Central memory CD8-positive, alpha-beta T cell (primary cell): ENCODE results near the gene LZTFL1.

Experiments used
- ATAC-seq: fragments of 150-1000 bp; cut with Tn5 transposase; replicated peaks from 2 replicates; pipeline ENCODE4 v1.10.0; 2022; ENCODE audit warnings: mild to moderate bottlenecking, moderate FRiP score, moderate number of reproducible peaks; ENCODE audit not compliant: poor library complexity, severe bottlenecking; ENCODE audit errors: extremely low read depth
- DNase-seq, 2 donors: peaks; one replicate each; pipeline ENCODE4 v3.0.0; 2021; ENCODE audit warnings: low spot score in 2 of 2
- H3K27ac Mint-ChIP-seq: one replicate; pipeline ENCODE4 v1.8.0; 2022; ENCODE audit warnings: low read depth, mild to moderate bottlenecking, moderate library complexity, mixed read lengths
- H3K27me3 Mint-ChIP-seq: one replicate; pipeline ENCODE4 v1.8.0; 2022; ENCODE audit warnings: mixed read lengths
- H3K36me3 Mint-ChIP-seq: one replicate; pipeline ENCODE4 v1.8.0; 2022; ENCODE audit warnings: mild to moderate bottlenecking, moderate library complexity, mixed read lengths; ENCODE audit not compliant: insufficient read depth
- H3K4me1 Mint-ChIP-seq: one replicate; pipeline ENCODE4 v1.8.0; 2022; ENCODE audit warnings: mixed read lengths
- H3K4me3 Mint-ChIP-seq: one replicate; pipeline ENCODE4 v1.8.0; 2022; ENCODE audit warnings: mild to moderate bottlenecking, moderate library complexity, mixed read lengths
- H3K9me3 Mint-ChIP-seq: one replicate; pipeline ENCODE4 v1.8.0; 2022; ENCODE audit warnings: mixed read lengths

Gene LZTFL1

GRCh38 chr3:45841757-45842491, at the start of gene LZTFL1:
Gene LZTFL1, minus strand, starts transcription at chr3:45842119. Its CDS starts 128 bp downstream, at chr3:45841991.
- DNase-seq (peak; percentile 71 to 85), ATAC-seq (peak; percentile 93)
- Mint-ChIP-seq H3K27me3 (no peaks in the 10 kb centered on the region), H3K9me3 (no peaks in the 10 kb centered on the region), H3K36me3 (peaks cover 8% of the 10 kb centered on the region), H3K4me3 (peak within 1 kb of the TSS; percentile 90), H3K27ac (peak within 1 kb of the TSS; percentile 94), H3K4me1 (peaks cover 19% of the 10 kb centered on the region)

- Mint-ChIP-seq H3K9me3 (no peaks in the 10 kb centered on the region), H3K27me3 (no peaks in the 10 kb centered on the region), H3K27ac (no peak overlapping the region), H3K36me3 (peaks cover 6% of the 10 kb centered on the region), H3K4me1 (no peaks in the 10 kb centered on the region), H3K4me3 (no peak overlapping the region)
- DNase-seq (no peak), ATAC-seq (no peak)
These were observed 48.5 kb upstream of the LZTFL1 start for GRCh38 chr3:45890405-45890804.

GRCh38 chr3:45889337-45889736, 47.4 kb upstream of the LZTFL1 start:
- Mint-ChIP-seq H3K36me3 (peaks cover 7% of the 10 kb centered on the region), H3K4me3 (no peak overlapping the region), H3K4me1 (no peaks in the 10 kb centered on the region), H3K27me3 (peaks cover 8% of the 10 kb centered on the region), H3K9me3 (no peaks in the 10 kb centered on the region), H3K27ac (no peak overlapping the region)
- DNase-seq = no peak
- ATAC-seq = no peak

- no peak for ATAC-seq
- H3K27me3 Mint-ChIP-seq = peaks cover 18% of the 10 kb centered on the region
These were observed 46.0 kb upstream of the LZTFL1 start for GRCh38 chr3:45887759-45888511.

GRCh38 chr3:45887285-45887684, 45.4 kb upstream of the LZTFL1 start:
- DNase-seq = no peak
- ATAC-seq = no peak
- peaks cover 7% of the 10 kb centered on the region for H3K36me3 Mint-ChIP-seq
- peaks cover 18% of the 10 kb centered on the region for H3K27me3 Mint-ChIP-seq
- H3K4me1 Mint-ChIP-seq = no peaks in the 10 kb centered on the region
- no peak overlapping the region for H3K27ac Mint-ChIP-seq
- H3K4me3 Mint-ChIP-seq = no peak overlapping the region
- H3K9me3 Mint-ChIP-seq = no peaks in the 10 kb centered on the region

More at GRCh38 chr3:45887759-45888511, 46.0 kb upstream of the LZTFL1 start:
- H3K36me3 Mint-ChIP-seq = peaks cover 7% of the 10 kb centered on the region
- H3K9me3 Mint-ChIP-seq = no peaks in the 10 kb centered on the region
- no peaks in the 10 kb centered on the region for H3K4me1 Mint-ChIP-seq
- no peak overlapping the region for H3K27ac Mint-ChIP-seq
- no peak for DNase-seq
- H3K4me3 Mint-ChIP-seq = no peak overlapping the region

- peaks cover 18% of the 10 kb centered on the region for H3K27me3 Mint-ChIP-seq
- H3K36me3 Mint-ChIP-seq = peaks cover 10% of the 10 kb centered on the region
- H3K4me1 Mint-ChIP-seq = peaks cover 5% of the 10 kb centered on the region
- DNase-seq = no peak
- no peak for ATAC-seq
- no peak within 1 kb of the TSS for H3K27ac Mint-ChIP-seq
- H3K9me3 Mint-ChIP-seq = no peaks in the 10 kb centered on the region
- H3K4me3 Mint-ChIP-seq = no peak within 1 kb of the TSS
These were observed 44.2 kb upstream of the LZTFL1 start, which contains the start of gene CCR9 for GRCh38 chr3:45885979-45886705. Gene CCR9, plus strand, starts transcription at chr3:45886543. Its CDS starts 8,391 bp downstream, at chr3:45894934.

- H3K4me3 Mint-ChIP-seq = no peak overlapping the region
- ATAC-seq (no peak), DNase-seq (no peak)
- peaks cover 18% of the 10 kb centered on the region for H3K27me3 Mint-ChIP-seq
- peaks cover 17% of the 10 kb centered on the region for H3K4me1 Mint-ChIP-seq
- no peaks in the 10 kb centered on the region for H3K9me3 Mint-ChIP-seq
- peaks cover 13% of the 10 kb centered on the region for H3K36me3 Mint-ChIP-seq
- no peak overlapping the region for H3K27ac Mint-ChIP-seq
These were observed 42.7 kb upstream of the LZTFL1 start for GRCh38 chr3:45884368-45885201.

GRCh38 chr3:45881078-45882022, 39.4 kb upstream of the LZTFL1 start:
- Mint-ChIP-seq H3K9me3 (no peaks in the 10 kb centered on the region), H3K27ac (peak overlapping the region; percentile 73), H3K27me3 (peaks cover 18% of the 10 kb centered on the region), H3K4me1 (peaks cover 23% of the 10 kb centered on the region), H3K4me3 (peak overlapping the region; percentile 27), H3K36me3 (peaks cover 13% of the 10 kb centered on the region)
- DNase-seq = peak in 1 of 2 donors; percentile 56
- peak; percentile 99 for ATAC-seq

- DNase-seq (no peak), ATAC-seq (no peak)
- Mint-ChIP-seq H3K27ac (peak overlapping the region; percentile 73), H3K9me3 (no peaks in the 10 kb centered on the region), H3K27me3 (peaks cover 21% of the 10 kb centered on the region), H3K36me3 (peaks cover 11% of the 10 kb centered on the region), H3K4me3 (peak overlapping the region; percentile 27), H3K4me1 (peaks cover 23% of the 10 kb centered on the region)
These were observed 38.8 kb upstream of the LZTFL1 start for GRCh38 chr3:45880725-45881077.

- peaks cover 23% of the 10 kb centered on the region for H3K27me3 Mint-ChIP-seq
- H3K27ac Mint-ChIP-seq = no peak overlapping the region
- peaks cover 33% of the 10 kb centered on the region for H3K4me1 Mint-ChIP-seq
- DNase-seq = no peak
- ATAC-seq = no peak
- no peak overlapping the region for H3K4me3 Mint-ChIP-seq
- H3K36me3 Mint-ChIP-seq = peaks cover 9% of the 10 kb centered on the region
- H3K9me3 Mint-ChIP-seq = peaks cover 5% of the 10 kb centered on the region
These were observed 36.2 kb upstream of the LZTFL1 start for GRCh38 chr3:45878124-45878523.

- H3K4me1 Mint-ChIP-seq = peaks cover 33% of the 10 kb centered on the region
- no peak overlapping the region for H3K4me3 Mint-ChIP-seq
- no peak for DNase-seq
- ATAC-seq = no peak
- no peak overlapping the region for H3K27ac Mint-ChIP-seq
- peaks cover 5% of the 10 kb centered on the region for H3K9me3 Mint-ChIP-seq
- peaks cover 33% of the 10 kb centered on the region for H3K27me3 Mint-ChIP-seq
- H3K36me3 Mint-ChIP-seq = peaks cover 9% of the 10 kb centered on the region
These were observed 32.9 kb upstream of the LZTFL1 start for GRCh38 chr3:45874677-45875346.
